ENCODE measurements around the gene PTPRE. TPM values are rescaled to one million over a fixed set of nuclear protein-coding genes. Genes with fewer than 3 reads are reported as not detected.

The PTPRE gene
- total RNA-seq, 5 donors from 2014 or later (not counting 1 experiment from before 2014, with no cell fraction given) = 23.2 to 69.2 (median 32.2) TPM

DNA sequence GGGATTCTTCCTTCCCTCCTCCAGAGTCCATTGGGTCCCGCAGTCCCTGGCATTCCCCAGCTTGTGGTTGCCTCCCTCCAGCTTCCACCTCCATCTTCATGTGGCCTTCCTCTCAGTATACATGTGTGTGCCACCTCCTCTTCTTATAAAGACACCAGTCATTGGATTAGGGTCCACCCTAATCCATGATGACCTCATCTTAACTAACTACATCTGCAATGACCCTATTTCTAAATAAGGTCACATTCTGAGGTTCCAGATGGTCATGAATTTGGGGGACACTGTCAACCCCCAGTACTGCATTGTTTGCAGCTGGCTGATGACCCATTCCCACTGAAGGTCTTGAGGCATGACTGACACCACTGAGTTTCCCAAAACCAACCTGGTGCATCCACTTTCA is 99.0 kb downstream of the PTPRE start:
- H3K9me3 ChIP-seq = no peaks in the 10 kb centered on the region
- H3K36me3 ChIP-seq (ENCODE audit: control insufficient read depth in 2 of 2, extremely low read depth in 1 of 2, insufficient read depth in 1 of 2, low read length in 1 of 2) = no peaks in the 10 kb centered on the region
- Mint-ChIP-seq H3K27ac (no peak overlapping the region), H3K9me3 (no peaks in the 10 kb centered on the region), H3K27me3 (peaks cover 15 to 26% of the 10 kb centered on the region in 2 donors), H3K4me3 (no peak overlapping the region), H3K36me3 (no peaks in the 10 kb centered on the region), H3K4me1 (no peaks in the 10 kb centered on the region)
- ChIA-PET POLR2A (no interaction called here), CTCF (no interaction called here)
- DNase-seq (no peak), ATAC-seq (replicated peaks in 1 of 4) (no peak)
- H3K27me3 ChIP-seq (replicated peaks in 1 of 2; ENCODE audit: control insufficient read depth in 2 of 2, extremely low read depth in 1 of 2, insufficient read depth in 2 of 2, low read length in 1 of 2) = peaks cover 0 to 27% of the 10 kb centered on the region in 2 experiments
- H3K27ac ChIP-seq (ENCODE audit: low read length) = no peak overlapping the region
- H3K4me1 ChIP-seq (ENCODE audit: control insufficient read depth in 1 of 2, extremely low read depth in 1 of 2, insufficient read depth in 2 of 2, low read length in 2 of 2) = no peaks in the 10 kb centered on the region
- no CpG with 5 or more reads among the region's 1 CpG for WGBS (ENCODE audit: insufficient coverage)
- H3K4me3 ChIP-seq (ENCODE audit: control insufficient read depth in 1 of 2, extremely low read depth in 1 of 2, low read length in 1 of 2) = no peak overlapping the region

DNA sequence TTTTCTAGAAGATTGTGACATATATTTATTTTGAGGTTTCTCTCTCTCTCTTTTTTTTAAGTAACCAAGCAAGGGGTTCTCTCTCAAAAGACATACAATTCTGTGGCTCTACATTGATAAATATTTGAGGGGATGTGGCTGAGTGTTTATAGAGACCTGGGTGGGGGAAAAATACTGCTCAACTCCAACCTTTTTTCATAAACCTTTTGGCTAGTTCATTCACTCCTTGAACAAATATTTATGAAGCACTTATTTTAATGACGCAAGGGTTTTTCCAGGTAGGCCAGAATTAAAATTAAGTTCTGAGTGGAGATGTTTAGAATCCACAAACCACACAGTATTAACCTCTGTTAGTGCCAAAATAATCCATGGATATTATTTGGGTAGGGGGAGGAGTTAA is 100.2 kb downstream of the PTPRE start:
- H3K36me3 Mint-ChIP-seq = no peaks in the 10 kb centered on the region
- H3K4me3 Mint-ChIP-seq = no peak overlapping the region
- no CpG with 5 or more reads among the region's 1 CpG for WGBS (ENCODE audit: insufficient coverage)
- H3K27me3 ChIP-seq (replicated peaks in 1 of 2; ENCODE audit: control insufficient read depth in 2 of 2, extremely low read depth in 1 of 2, insufficient read depth in 2 of 2, low read length in 1 of 2) = peaks cover 0 to 28% of the 10 kb centered on the region in 2 experiments
- CTCF ChIA-PET = interaction anchor here in 1 of 2 donors (0.5 kb wide), 1 partner anchor 111 kb away, joined by 6 read pairs; no protein-coding TSS in a partner anchor
- ATAC-seq (replicated peaks in 1 of 4) = no peak
- peaks cover 2 to 8% of the 10 kb centered on the region in 2 experiments for H3K4me1 ChIP-seq (ENCODE audit: control insufficient read depth in 1 of 2, extremely low read depth in 1 of 2, insufficient read depth in 2 of 2, low read length in 2 of 2)
- no peak for DNase-seq
- POLR2A ChIA-PET = no interaction called here
- H3K36me3 ChIP-seq (ENCODE audit: control insufficient read depth in 2 of 2, extremely low read depth in 1 of 2, insufficient read depth in 1 of 2, low read length in 1 of 2) = no peaks in the 10 kb centered on the region
- H3K4me3 ChIP-seq (ENCODE audit: control insufficient read depth in 1 of 2, extremely low read depth in 1 of 2, low read length in 1 of 2) = no peak overlapping the region
- no peak overlapping the region for H3K27ac Mint-ChIP-seq
- H3K9me3 Mint-ChIP-seq = no peaks in the 10 kb centered on the region
- no peak overlapping the region for H3K27ac ChIP-seq (ENCODE audit: low read length)
- no peaks in the 10 kb centered on the region for H3K9me3 ChIP-seq
- H3K4me1 Mint-ChIP-seq = peaks cover 5 to 8% (median 8%) of the 10 kb centered on the region in 3 donors
- peaks cover 14 to 20% of the 10 kb centered on the region in 2 donors for H3K27me3 Mint-ChIP-seq

DNA sequence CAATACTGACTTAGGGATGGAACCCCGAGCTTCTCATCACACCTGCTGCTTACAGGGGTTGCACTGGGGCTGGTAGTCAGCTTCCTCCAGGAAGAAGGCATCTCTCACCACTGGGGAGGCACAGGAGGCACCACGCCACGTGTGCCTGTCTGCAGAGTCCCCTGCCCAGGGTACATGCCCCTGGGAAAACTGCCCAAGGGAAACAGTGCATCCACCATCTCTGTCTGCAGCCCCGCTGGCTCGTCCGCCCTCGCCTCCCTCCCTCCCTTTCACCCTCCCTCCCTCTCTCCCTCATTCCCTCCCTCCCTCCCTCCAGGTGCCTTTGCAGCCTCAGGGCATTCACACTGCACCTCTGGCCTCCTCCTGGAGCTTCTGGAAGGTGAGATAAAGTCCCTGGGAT is 101.1 kb downstream of the PTPRE start:
- Histone ChIP-seq H3K9me3 (no peaks in the 10 kb centered on the region), H3K36me3 (ENCODE audit: control insufficient read depth in 2 of 2, extremely low read depth in 1 of 2, insufficient read depth in 1 of 2, low read length in 1 of 2) (no peaks in the 10 kb centered on the region), H3K4me1 (ENCODE audit: control insufficient read depth in 1 of 2, extremely low read depth in 1 of 2, insufficient read depth in 2 of 2, low read length in 2 of 2) (peaks cover 2 to 8% of the 10 kb centered on the region in 2 experiments), H3K27ac (ENCODE audit: low read length) (no peak overlapping the region), H3K27me3 (replicated peaks in 1 of 2; ENCODE audit: control insufficient read depth in 2 of 2, extremely low read depth in 1 of 2, insufficient read depth in 2 of 2, low read length in 1 of 2) (peaks cover 0 to 29% of the 10 kb centered on the region in 2 experiments), H3K4me3 (ENCODE audit: control insufficient read depth in 1 of 2, extremely low read depth in 1 of 2, low read length in 1 of 2) (no peak overlapping the region)
- H3K4me1 Mint-ChIP-seq = peaks cover 5 to 8% (median 8%) of the 10 kb centered on the region in 3 donors
- H3K27me3 Mint-ChIP-seq = peaks cover 10 to 16% of the 10 kb centered on the region in 2 donors
- ChIA-PET POLR2A (no interaction called here), CTCF (no interaction called here)
- no peak for ATAC-seq (replicated peaks in 1 of 4)
- H3K4me3 Mint-ChIP-seq = no peak overlapping the region
- H3K9me3 Mint-ChIP-seq = no peaks in the 10 kb centered on the region
- 77% methylated on average over 5 of the region's 7 CpGs for WGBS (ENCODE audit: insufficient coverage)
- H3K36me3 Mint-ChIP-seq = no peaks in the 10 kb centered on the region
- H3K27ac Mint-ChIP-seq = no peak overlapping the region
- DNase-seq = no peak

DNA sequence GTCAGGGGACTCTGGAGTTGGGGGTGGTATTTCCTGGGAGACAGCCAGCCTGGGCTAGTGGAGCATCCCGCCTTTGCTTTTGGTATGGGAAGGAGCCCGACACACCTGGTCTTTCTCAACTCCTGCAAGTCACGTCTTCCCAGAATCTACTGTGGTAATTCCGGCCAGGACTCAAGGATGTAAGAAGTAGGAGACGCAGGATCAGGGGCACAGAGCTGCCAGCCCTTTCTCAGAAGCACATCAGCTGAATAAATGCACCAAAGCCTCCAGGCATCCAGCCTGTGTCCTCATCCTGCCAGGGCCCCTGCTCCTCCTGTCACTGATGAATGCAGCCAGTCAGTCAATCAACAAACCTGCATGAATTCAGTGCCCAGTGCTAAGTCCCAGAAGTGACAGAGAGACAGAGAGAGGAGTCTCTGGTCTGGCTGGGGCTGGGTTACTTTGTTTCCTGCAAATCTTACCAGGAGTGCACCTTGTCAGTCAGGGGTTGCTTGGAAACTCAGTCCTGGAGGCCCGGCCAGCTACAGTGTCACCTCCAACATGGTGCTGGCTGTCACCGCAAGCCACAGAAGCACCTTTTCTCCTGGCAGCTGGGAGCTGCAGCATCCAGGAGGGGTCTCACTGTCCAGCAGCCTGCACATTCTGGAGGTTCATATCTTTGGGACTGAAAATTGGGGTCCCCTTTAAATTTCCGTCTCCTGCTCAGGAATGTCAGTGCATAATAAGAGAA is 101.8 kb downstream of the PTPRE start:
- Mint-ChIP-seq H3K9me3 (no peaks in the 10 kb centered on the region), H3K4me3 (no peak overlapping the region), H3K36me3 (no peaks in the 10 kb centered on the region), H3K4me1 (peaks cover 5 to 8% (median 8%) of the 10 kb centered on the region in 3 donors), H3K27me3 (peaks cover 10 to 16% of the 10 kb centered on the region in 2 donors), H3K27ac (no peak overlapping the region)
- POLR2A ChIA-PET = no interaction called here
- WGBS (ENCODE audit: insufficient coverage) = 86% methylated on average over 8 of the region's 8 CpGs
- no peaks in the 10 kb centered on the region for H3K9me3 ChIP-seq
- no peak overlapping the region for H3K4me3 ChIP-seq (ENCODE audit: control insufficient read depth in 1 of 2, extremely low read depth in 1 of 2, low read length in 1 of 2)
- H3K27me3 ChIP-seq (replicated peaks in 1 of 2; ENCODE audit: control insufficient read depth in 2 of 2, extremely low read depth in 1 of 2, insufficient read depth in 2 of 2, low read length in 1 of 2) = peaks cover 0 to 29% of the 10 kb centered on the region in 2 experiments
- no peak for ATAC-seq (replicated peaks in 1 of 4)
- CTCF ChIA-PET = no interaction called here
- no peak for DNase-seq
- no peaks in the 10 kb centered on the region for H3K36me3 ChIP-seq (ENCODE audit: control insufficient read depth in 2 of 2, extremely low read depth in 1 of 2, insufficient read depth in 1 of 2, low read length in 1 of 2)
- H3K27ac ChIP-seq (ENCODE audit: low read length) = no peak overlapping the region
- peaks cover 2 to 8% of the 10 kb centered on the region in 2 experiments for H3K4me1 ChIP-seq (ENCODE audit: control insufficient read depth in 1 of 2, extremely low read depth in 1 of 2, insufficient read depth in 2 of 2, low read length in 2 of 2)

DNA sequence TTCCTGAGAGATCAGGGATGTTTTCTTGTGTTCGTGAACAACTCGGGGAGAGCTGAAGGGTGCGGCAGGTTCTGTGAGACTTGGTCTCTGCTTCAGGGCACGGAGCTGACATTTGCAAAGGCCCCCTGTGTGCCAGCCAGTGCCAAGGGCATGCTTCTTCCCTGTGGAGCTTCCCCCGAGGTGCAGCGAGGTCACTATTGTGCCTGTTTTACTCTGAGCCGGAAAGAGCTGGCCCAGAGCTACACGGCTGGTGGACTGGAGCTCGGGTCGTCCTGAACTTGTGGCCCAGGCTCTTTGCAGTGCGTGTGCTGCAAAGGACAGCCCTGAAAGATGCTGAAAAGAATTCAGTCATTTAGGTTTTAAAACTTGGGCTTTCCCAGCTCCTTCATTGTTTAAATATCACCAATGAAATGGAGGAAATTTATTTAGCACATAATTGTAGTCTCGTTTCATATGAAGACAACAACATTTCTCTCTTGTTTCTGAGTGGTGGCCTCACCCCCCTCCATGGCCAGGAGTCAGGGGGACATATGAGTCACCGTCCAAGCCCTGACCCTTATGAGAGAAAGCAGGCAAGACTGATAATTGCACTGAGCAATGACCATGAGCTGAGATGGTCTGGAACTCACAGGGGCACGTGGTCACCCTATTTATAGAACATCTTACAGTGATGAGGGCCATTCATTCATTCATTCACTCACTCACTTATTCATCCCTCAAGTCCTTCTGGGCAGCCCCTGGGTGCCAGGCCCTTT is 102.6 kb downstream of the PTPRE start:
- H3K4me1 Mint-ChIP-seq = peaks cover 5 to 8% (median 8%) of the 10 kb centered on the region in 3 donors
- no peak for ATAC-seq (replicated peaks in 1 of 4)

More for the DNA sequence above, 102.6 kb downstream of the PTPRE start:
- H3K4me3 Mint-ChIP-seq = no peak overlapping the region
- H3K9me3 Mint-ChIP-seq = no peaks in the 10 kb centered on the region
- H3K27me3 Mint-ChIP-seq = peaks cover 10 to 16% of the 10 kb centered on the region in 2 donors
- WGBS (ENCODE audit: insufficient coverage) = 83% methylated on average over 13 of the region's 14 CpGs
- Histone ChIP-seq H3K4me3 (ENCODE audit: control insufficient read depth in 1 of 2, extremely low read depth in 1 of 2, low read length in 1 of 2) (no peak overlapping the region), H3K27ac (ENCODE audit: low read length) (no peak overlapping the region), H3K36me3 (ENCODE audit: control insufficient read depth in 2 of 2, extremely low read depth in 1 of 2, insufficient read depth in 1 of 2, low read length in 1 of 2) (no peaks in the 10 kb centered on the region), H3K4me1 (ENCODE audit: control insufficient read depth in 1 of 2, extremely low read depth in 1 of 2, insufficient read depth in 2 of 2, low read length in 2 of 2) (peaks cover 2 to 8% of the 10 kb centered on the region in 2 experiments), H3K9me3 (no peaks in the 10 kb centered on the region), H3K27me3 (replicated peaks in 1 of 2; ENCODE audit: control insufficient read depth in 2 of 2, extremely low read depth in 1 of 2, insufficient read depth in 2 of 2, low read length in 1 of 2) (peaks cover 0 to 29% of the 10 kb centered on the region in 2 experiments)
- CTCF ChIA-PET = interaction anchor here in 1 of 2 donors (1.1 kb wide), 1 partner anchor 60 kb away, joined by 3 read pairs; no protein-coding TSS in a partner anchor
- no peak overlapping the region for H3K27ac Mint-ChIP-seq
- no peaks in the 10 kb centered on the region for H3K36me3 Mint-ChIP-seq
- POLR2A ChIA-PET = no interaction called here
- no peak for DNase-seq
